ENCODE data around the gene ASB3. TPM values are rescaled to one million over a fixed set of nuclear protein-coding genes. Genes with fewer than 3 reads are reported as not detected.

Gene ASB3
- polyA plus RNA-seq, 1 donor (not counting 4 experiments of a cell fraction or from before 2014, with no cell fraction given): 16.6 TPM

- dilution Hi-C loops (cut with MboI; ENCODE audit: extremely low pct_ligation_motif_present, low sequenced_read_pairs): no loop called here
- H3K36me3 ChIP-seq (ENCODE audit: control insufficient read depth in 2 of 2, extremely low read depth in 1 of 2, insufficient read depth in 2 of 2, low read length in 2 of 2): no peaks in the 10 kb centered on the region
- peak overlapping the region; percentile 95 for H2AFZ ChIP-seq (ENCODE audit: control insufficient read depth, low read length)
- no peaks in the 10 kb centered on the region for H4K20me1 ChIP-seq (ENCODE audit: control insufficient read depth, extremely low read depth, insufficient read depth, low read length)
- peak overlapping the region; percentile 91 for H3K9ac ChIP-seq (ENCODE audit: control insufficient read depth, extremely low read depth, insufficient read depth, low read length)
- TF ChIP-seq CTCF (optimal IDR thresholded peaks at IDR 0.05 in 1 of 3, IDR thresholded peaks at IDR 0.05 in 1 of 3, conservative IDR thresholded peaks at IDR 0.05 in 1 of 3; ENCODE audit: extremely low read depth in 1 of 3, insufficient read depth in 2 of 3, low read length in 3 of 3): no peak
- no peak for TF ChIP-seq EZH2 (IDR thresholded peaks at IDR 0.05; ENCODE audit: low read length)
- H3K27me3 ChIP-seq (ENCODE audit: control insufficient read depth, extremely low read depth, insufficient read depth, low read length): no peaks in the 10 kb centered on the region
- no peaks in the 10 kb centered on the region for H3K9me1 ChIP-seq (ENCODE audit: control insufficient read depth, extremely low read depth, insufficient read depth, low read length)
- DNase-seq (ENCODE audit: low read depth, low spot score): no peak
- H3K79me2 ChIP-seq (ENCODE audit: control insufficient read depth, insufficient read depth, low read length): peaks cover 89% of the 10 kb centered on the region
- H3K4me2 ChIP-seq (ENCODE audit: control insufficient read depth, extremely low read depth, insufficient read depth, low read depth, low read length): peak overlapping the region; percentile 95
- no peak for FAIRE-seq
- peak overlapping the region; percentile 90 for H3K27ac ChIP-seq (ENCODE audit: control insufficient read depth, insufficient read depth, low read length)
- peak overlapping the region; percentile 85 to 99 (median 96) for H3K4me3 ChIP-seq (ENCODE audit: control insufficient read depth in 2 of 3, extremely low read depth in 1 of 3, insufficient read depth in 2 of 3, low read depth in 1 of 3, low read length in 3 of 3)
- H3K4me1 ChIP-seq (ENCODE audit: control insufficient read depth, extremely low read depth, insufficient read depth, low read length): peaks cover 24% of the 10 kb centered on the region
- H3K9me3 ChIP-seq (ENCODE audit: control insufficient read depth, low read depth, low read length): no peaks in the 10 kb centered on the region
Observed at GRCh38 chr2:53786352-53786704, 425 bp downstream of the ASB3 start.

DNA sequence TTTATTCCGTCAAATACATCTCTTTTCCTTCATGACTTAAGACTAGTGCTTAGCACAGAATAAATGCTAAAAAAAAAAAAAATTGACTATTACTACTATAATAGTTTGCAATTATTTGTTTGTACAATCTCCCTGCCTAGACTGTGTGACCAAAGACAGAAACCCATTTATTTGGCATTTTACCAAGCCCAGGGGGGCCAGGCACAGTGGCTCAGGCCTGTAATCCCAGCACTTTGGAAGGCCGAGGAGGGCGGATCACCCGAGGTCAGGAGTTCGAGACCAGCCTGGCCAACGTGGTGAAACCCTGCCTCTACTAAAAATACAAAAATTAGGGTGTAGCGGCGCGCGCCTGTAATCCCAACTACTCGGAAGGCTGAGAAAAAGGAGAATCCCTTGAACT lies 1.4 kb downstream of the ASB3 start:
- Histone ChIP-seq H4K20me1 (ENCODE audit: control insufficient read depth, extremely low read depth, insufficient read depth, low read length) (no peaks in the 10 kb centered on the region), H3K9me3 (ENCODE audit: control insufficient read depth, low read depth, low read length) (no peaks in the 10 kb centered on the region), H3K27me3 (ENCODE audit: control insufficient read depth, extremely low read depth, insufficient read depth, low read length) (no peaks in the 10 kb centered on the region), H3K9me1 (ENCODE audit: control insufficient read depth, extremely low read depth, insufficient read depth, low read length) (no peaks in the 10 kb centered on the region), H3K27ac (ENCODE audit: control insufficient read depth, insufficient read depth, low read length) (peak overlapping the region; percentile 90), H3K4me1 (ENCODE audit: control insufficient read depth, extremely low read depth, insufficient read depth, low read length) (peaks cover 24% of the 10 kb centered on the region), H3K36me3 (ENCODE audit: control insufficient read depth in 2 of 2, extremely low read depth in 1 of 2, insufficient read depth in 2 of 2, low read length in 2 of 2) (no peaks in the 10 kb centered on the region), H3K4me2 (ENCODE audit: control insufficient read depth, extremely low read depth, insufficient read depth, low read depth, low read length) (peak overlapping the region; percentile 95), H3K4me3 (ENCODE audit: control insufficient read depth in 2 of 3, extremely low read depth in 1 of 3, insufficient read depth in 2 of 3, low read depth in 1 of 3, low read length in 3 of 3) (peak overlapping the region; percentile 85 to 99 (median 96)), H3K79me2 (ENCODE audit: control insufficient read depth, insufficient read depth, low read length) (peaks cover 86% of the 10 kb centered on the region), H3K9ac (ENCODE audit: control insufficient read depth, extremely low read depth, insufficient read depth, low read length) (peak overlapping the region; percentile 91), H2AFZ (ENCODE audit: control insufficient read depth, low read length) (no peak overlapping the region)
- no peak for TF ChIP-seq EZH2 (IDR thresholded peaks at IDR 0.05; ENCODE audit: low read length)
- no peak for TF ChIP-seq CTCF (optimal IDR thresholded peaks at IDR 0.05 in 1 of 3, IDR thresholded peaks at IDR 0.05 in 1 of 3, conservative IDR thresholded peaks at IDR 0.05 in 1 of 3; ENCODE audit: extremely low read depth in 1 of 3, insufficient read depth in 2 of 3, low read length in 3 of 3)
- no peak for DNase-seq (ENCODE audit: low read depth, low spot score)
- dilution Hi-C loops (cut with MboI; ENCODE audit: extremely low pct_ligation_motif_present, low sequenced_read_pairs): no loop called here
- no peak for FAIRE-seq

All from keratinocyte (primary cell).